Naive thymus-derived CD4-positive, alpha-beta T cell (primary cell): ENCODE measurements around the gene AXIN1. TPM values are rescaled to one million over a fixed set of nuclear protein-coding genes. Genes with fewer than 3 reads are reported as not detected.
A peak's percentile ranks its signal among the peaks of the same experiment; 100 is the strongest.

Experiments
- ATAC-seq: fragments of 150-1000 bp; cut with Tn5 transposase; 2 replicates; pipeline ENCODE4 v1.10.0; 2021; ENCODE audit warnings: mild to moderate bottlenecking, moderate library complexity
- CTCF ChIA-PET: fragments of 350-600 bp; sonication (Branson Sonifier 250); formaldehyde crosslinking; loops from one replicate; lab custom pipeline; 2021; ENCODE audit warnings: antibody characterized with exemption; lab: Charles Lee
- POLR2A ChIA-PET: fragments of 350-600 bp; sonication (Branson Sonifier 250); formaldehyde crosslinking; loops from one replicate; lab custom pipeline; 2021; ENCODE audit warnings: antibody characterized with exemption, inconsistent platforms; lab: Charles Lee
- DNase-seq, 9 donors: peaks; one replicate each; pipeline versions ENCODE4 v3.0.0 to v3.0.0-alpha.2; 2020 to 2022; ENCODE audit warnings: mixed read lengths in 1 of 9
- H3K27ac ChIP-seq: one replicate; pipeline ENCODE4 v1.7.0; 2013; ENCODE audit warnings: mild to moderate bottlenecking, low read depth, low read length, moderate library complexity
- H3K27me3 ChIP-seq, 2 donors: one replicate each; pipeline ENCODE4 v1.7.0; 2013; ENCODE audit warnings: low read length in 2 of 2, mild to moderate bottlenecking in 2 of 2, moderate library complexity in 2 of 2; ENCODE audit not compliant: control insufficient read depth in 2 of 2, insufficient read depth in 2 of 2
- H3K36me3 ChIP-seq, 3 experiments: 1 replicate in 2 of 3; 2 replicates in 1 of 3; pipeline ENCODE4 v1.7.0; 2013; ENCODE audit warnings: low read length in 3 of 3, mild to moderate bottlenecking in 3 of 3, moderate library complexity in 1 of 3; ENCODE audit not compliant: insufficient read depth in 3 of 3, control insufficient read depth in 2 of 3
- H3K4me1 ChIP-seq, 2 donors: one replicate each; pipeline ENCODE4 v1.7.0; 2013; ENCODE audit warnings: low read length in 2 of 2, mild to moderate bottlenecking in 2 of 2, moderate library complexity in 1 of 2; ENCODE audit not compliant: control insufficient read depth in 2 of 2, insufficient read depth in 2 of 2
- H3K4me3 ChIP-seq: 2 replicates; pipeline ENCODE4 v1.7.0; 2013; ENCODE audit warnings: mild to moderate bottlenecking, low read length
- H3K9me3 ChIP-seq, 3 experiments: 1 replicate in 2 of 3; 2 replicates in 1 of 3; pipeline ENCODE4 v1.7.0; 2013; ENCODE audit warnings: low read length in 3 of 3; ENCODE audit not compliant: control insufficient read depth in 2 of 3
- H3K27ac Mint-ChIP-seq, 9 donors: one replicate each; pipeline ENCODE4 v1.8.0; 2020 to 2022; ENCODE audit warnings: mixed read lengths in 9 of 9, mild to moderate bottlenecking in 8 of 9, moderate library complexity in 5 of 9, inconsistent platforms in 2 of 9
- H3K27me3 Mint-ChIP-seq, 5 donors: one replicate each; pipeline ENCODE4 v1.8.0; 2021 to 2022; ENCODE audit warnings: mixed read lengths in 5 of 5, mild to moderate bottlenecking in 1 of 5
- H3K36me3 Mint-ChIP-seq, 5 donors: one replicate each; pipeline ENCODE4 v1.8.0; 2020 to 2022; ENCODE audit warnings: mixed read lengths in 5 of 5, mild to moderate bottlenecking in 3 of 5, inconsistent platforms in 1 of 5
- H3K4me1 Mint-ChIP-seq, 7 donors: one replicate each; pipeline ENCODE4 v1.8.0; 2020 to 2022; ENCODE audit warnings: mixed read lengths in 7 of 7, mild to moderate bottlenecking in 3 of 7, inconsistent platforms in 1 of 7
- H3K4me3 Mint-ChIP-seq, 10 donors: one replicate each; pipeline ENCODE4 v1.8.0; 2020 to 2022; ENCODE audit warnings: mild to moderate bottlenecking in 10 of 10, mixed read lengths in 10 of 10, moderate library complexity in 6 of 10, inconsistent platforms in 2 of 10
- H3K9me3 Mint-ChIP-seq, 11 donors: one replicate each; pipeline ENCODE4 v1.8.0; 2020 to 2022; ENCODE audit warnings: mixed read lengths in 11 of 11, mild to moderate bottlenecking in 4 of 11, inconsistent platforms in 1 of 11, moderate library complexity in 1 of 11
- intact Hi-C, 2 donors: fragments of 100-400 bp; cut with micrococcal nuclease; formaldehyde crosslinking; loops; one replicate each; pipeline ENCODE4 v1.15.1; 2023
- polyA plus RNA-seq, 2 donors: library from polyadenylated mRNA; unstranded; fragments of 300-500 nt; fragmentation: Illumina TruSeq; gene quantifications; one replicate each; pipeline ENCODE4 v1.2.3, GENCODE V29; 2021
- total RNA-seq, 6 experiments: library from RNA in 5 of 6; stranded (reverse) in 5 of 6; gene quantifications; 1 replicate in 5 of 6; 2 replicates in 1 of 6; pipeline ENCODE4 v1.2.3 and lab custom pipeline; 2021 to 2026

AXIN1 gene
- total and polyA plus RNA-seq, 7 experiments from 2014 or later, result 1.2 to 45.9 (median 36.2) TPM

- H3K4me1 Mint-ChIP-seq, result peaks cover 0 to 8% (median 8%) of the 10 kb centered on the region in 7 donors
- H3K36me3 ChIP-seq, result peaks cover 0 to 12% (median 0%) of the 10 kb centered on the region in 3 experiments
- H3K36me3 Mint-ChIP-seq, result peaks cover 0 to 5% (median 0%) of the 10 kb centered on the region in 5 donors
Measured at GRCh38 chr16:282491-282890, 70.0 kb downstream of the AXIN1 start.

GRCh38 chr16:281660-282255 is 70.8 kb downstream of the AXIN1 start:
- no peak for ATAC-seq
- Mint-ChIP-seq H3K4me1 (peaks cover 0 to 8% (median 8%) of the 10 kb centered on the region in 7 donors), H3K27ac (no peak overlapping the region), H3K36me3 (no peaks in the 10 kb centered on the region), H3K27me3 (peaks cover 5 to 27% (median 6%) of the 10 kb centered on the region in 5 donors), H3K4me3 (peak overlapping the region in 2 of 10 donors; percentile 38 to 55), H3K9me3 (peaks cover 0 to 2% (median 0%) of the 10 kb centered on the region in 11 donors)
- Histone ChIP-seq H3K4me1 (peaks cover 0 to 7% of the 10 kb centered on the region in 2 donors), H3K27me3 (no peaks in the 10 kb centered on the region), H3K4me3 (no peak overlapping the region), H3K27ac (no peak overlapping the region), H3K36me3 (peaks cover 0 to 5% (median 0%) of the 10 kb centered on the region in 3 experiments), H3K9me3 (peaks cover 0 to 4% (median 0%) of the 10 kb centered on the region in 3 experiments)
- intact Hi-C loops, result no loop called here
- ChIA-PET POLR2A (no interaction called here), CTCF (no interaction called here)
- no peak for DNase-seq

More at GRCh38 chr16:282491-282890, 70.0 kb downstream of the AXIN1 start:
- ChIA-PET POLR2A (no interaction called here), CTCF (no interaction called here)
- Mint-ChIP-seq H3K4me3 (no peak overlapping the region), H3K9me3 (no peaks in the 10 kb centered on the region), H3K27me3 (peaks cover 0 to 21% (median 5%) of the 10 kb centered on the region in 5 donors), H3K27ac (no peak overlapping the region)
- peaks cover 0 to 4% (median 0%) of the 10 kb centered on the region in 3 experiments for H3K9me3 ChIP-seq
- ATAC-seq, result no peak
- intact Hi-C loops, result no loop called here
- no peak overlapping the region for H3K27ac ChIP-seq
- no peak overlapping the region for H3K4me3 ChIP-seq
- peaks cover 0 to 7% of the 10 kb centered on the region in 2 donors for H3K4me1 ChIP-seq
- DNase-seq, result no peak
- H3K27me3 ChIP-seq, result no peaks in the 10 kb centered on the region

GRCh38 chr16:280991-281659 is 71.4 kb downstream of the AXIN1 start:
- POLR2A ChIA-PET, result no interaction called here
- peaks cover 5 to 34% (median 12%) of the 10 kb centered on the region in 5 donors for H3K27me3 Mint-ChIP-seq
- no peaks in the 10 kb centered on the region for H3K36me3 Mint-ChIP-seq
- no peaks in the 10 kb centered on the region for H3K9me3 ChIP-seq
- H3K4me1 Mint-ChIP-seq, result peaks cover 0 to 8% (median 8%) of the 10 kb centered on the region in 7 donors
- peak overlapping the region in 2 of 10 donors; percentile 43 to 55 for H3K4me3 Mint-ChIP-seq
- CTCF ChIA-PET, result no interaction called here
- H3K4me1 ChIP-seq, result peaks cover 0 to 7% of the 10 kb centered on the region in 2 donors
- H3K27ac Mint-ChIP-seq, result no peak overlapping the region
- H3K27me3 ChIP-seq, result peaks cover 0 to under 1% of the 10 kb centered on the region in 2 donors
- H3K27ac ChIP-seq, result no peak overlapping the region
- intact Hi-C loops, result no loop called here
- no peaks in the 10 kb centered on the region for H3K36me3 ChIP-seq
- no peak overlapping the region for H3K4me3 ChIP-seq
- DNase-seq (no peak), ATAC-seq (no peak)
- H3K9me3 Mint-ChIP-seq, result peaks cover 0 to 2% (median 0%) of the 10 kb centered on the region in 11 donors

- Histone ChIP-seq H3K4me1 (peaks cover 0 to 7% of the 10 kb centered on the region in 2 donors), H3K27ac (no peak within 1 kb of the TSS), H3K4me3 (no peak within 1 kb of the TSS), H3K9me3 (no peaks in the 10 kb centered on the region), H3K27me3 (peaks cover 0 to 3% of the 10 kb centered on the region in 2 donors), H3K36me3 (no peaks in the 10 kb centered on the region)
- Mint-ChIP-seq H3K27ac (no peak within 1 kb of the TSS), H3K27me3 (peaks cover 5 to 35% (median 13%) of the 10 kb centered on the region in 5 donors), H3K4me1 (peaks cover 0 to 8% (median 8%) of the 10 kb centered on the region in 7 donors), H3K36me3 (no peaks in the 10 kb centered on the region), H3K4me3 (peak within 1 kb of the TSS in 5 of 10 donors; percentile 0 to 55 (median 39)), H3K9me3 (peaks cover 0 to 2% (median 0%) of the 10 kb centered on the region in 11 donors)
- intact Hi-C loops, result no loop called here
- ATAC-seq, result no peak
- ChIA-PET POLR2A (no interaction called here), CTCF (no interaction called here)
- no peak for DNase-seq
Measured at GRCh38 chr16:280552-280951, 72.0 kb downstream of the AXIN1 start, which contains the start of gene ARHGDIG. Gene ARHGDIG, plus strand, starts transcription at chr16:280591. Its CDS starts 90 bp downstream, at chr16:280681.

GRCh38 chr16:280005-280460 is 72.5 kb downstream of the AXIN1 start:
- Histone ChIP-seq H3K27ac (no peak overlapping the region), H3K27me3 (peaks cover 0 to 3% of the 10 kb centered on the region in 2 donors), H3K9me3 (no peaks in the 10 kb centered on the region), H3K4me1 (peaks cover 0 to 7% of the 10 kb centered on the region in 2 donors), H3K4me3 (no peak overlapping the region), H3K36me3 (no peaks in the 10 kb centered on the region)
- Mint-ChIP-seq H3K4me1 (peaks cover 0 to 12% (median 8%) of the 10 kb centered on the region in 7 donors), H3K36me3 (no peaks in the 10 kb centered on the region), H3K4me3 (peak overlapping the region in 2 of 10 donors; percentile 5 to 27), H3K27ac (no peak overlapping the region), H3K9me3 (peaks cover 0 to 2% (median 0%) of the 10 kb centered on the region in 11 donors), H3K27me3 (peaks cover 5 to 38% (median 13%) of the 10 kb centered on the region in 5 donors)
- intact Hi-C loops, result no loop called here
- DNase-seq (no peak), ATAC-seq (no peak)
- POLR2A ChIA-PET, result no interaction called here
- CTCF ChIA-PET, result no interaction called here

GRCh38 chr16:279531-279930 is 73.0 kb downstream of the AXIN1 start:
- Mint-ChIP-seq H3K4me1 (peaks cover 0 to 12% (median 8%) of the 10 kb centered on the region in 7 donors), H3K36me3 (no peaks in the 10 kb centered on the region), H3K27ac (no peak overlapping the region), H3K4me3 (peak overlapping the region in 5 of 10 donors; percentile 0 to 39 (median 5)), H3K27me3 (peaks cover 5 to 40% (median 13%) of the 10 kb centered on the region in 5 donors), H3K9me3 (peaks cover 0 to 2% (median 0%) of the 10 kb centered on the region in 11 donors)
- ChIA-PET POLR2A (no interaction called here), CTCF (no interaction called here)
- Histone ChIP-seq H3K4me3 (no peak overlapping the region), H3K4me1 (peaks cover 0 to 7% of the 10 kb centered on the region in 2 donors), H3K9me3 (no peaks in the 10 kb centered on the region), H3K36me3 (no peaks in the 10 kb centered on the region), H3K27me3 (peaks cover 0 to 3% of the 10 kb centered on the region in 2 donors), H3K27ac (no peak overlapping the region)
- DNase-seq (no peak), ATAC-seq (no peak)
- intact Hi-C loops, result loop anchor here in 1 of 2 donors (5.0 kb wide), 1 partner anchor 37 kb away; no protein-coding TSS in a partner anchor
